Trophoblast cell (in vitro differentiated cells and primary cell): ENCODE measurements around the gene ARHGAP6.

ENCODE experiments used
- DNase-seq, 2 donors: peaks; one replicate each; pipeline ENCODE4 v3.0.0-alpha.2; 2016
- H2AFZ ChIP-seq: 2 replicates; pipeline ENCODE4 v1.6.1; 2013; ENCODE audit warnings: low read length, moderate library complexity, mild to moderate bottlenecking; ENCODE audit not compliant: insufficient read depth, poor library complexity
- H2AK5ac ChIP-seq: 2 replicates; pipeline ENCODE4 v1.6.1; 2013; ENCODE audit warnings: mild to moderate bottlenecking, low read length
- H2BK120ac ChIP-seq: 2 replicates; pipeline ENCODE4 v1.6.1; 2013; ENCODE audit warnings: low read length, mild to moderate bottlenecking, moderate library complexity; ENCODE audit not compliant: insufficient read depth, poor library complexity
- H2BK12ac ChIP-seq: 2 replicates; pipeline ENCODE4 v1.6.1; 2013; ENCODE audit warnings: mild to moderate bottlenecking, low read length, moderate library complexity
- H2BK5ac ChIP-seq: 2 replicates; pipeline ENCODE4 v1.6.1; 2013; ENCODE audit warnings: low read length, low read depth, moderate library complexity, mild to moderate bottlenecking; ENCODE audit not compliant: poor library complexity
- H3K14ac ChIP-seq: 2 replicates; pipeline ENCODE4 v1.6.1; 2013; ENCODE audit warnings: mild to moderate bottlenecking, low read length
- H3K18ac ChIP-seq: 2 replicates; pipeline ENCODE4 v1.6.1; 2013; ENCODE audit warnings: mild to moderate bottlenecking, low read length
- H3K23ac ChIP-seq: 2 replicates; pipeline ENCODE4 v1.6.1; 2013; ENCODE audit warnings: low read length
- H3K27ac ChIP-seq: 2 replicates; pipeline ENCODE4 v1.5.1; 2013; ENCODE audit warnings: low read depth, mild to moderate bottlenecking, inconsistent platforms, low read length, moderate library complexity
- H3K27me3 ChIP-seq: 2 replicates; pipeline ENCODE4 v1.6.1; 2013; ENCODE audit warnings: inconsistent platforms, mild to moderate bottlenecking, low read length, moderate library complexity; ENCODE audit not compliant: insufficient read depth
- H3K36me3 ChIP-seq, 2 experiments: 1 replicate in 1 of 2; 2 replicates in 1 of 2; pipeline ENCODE4 v1.6.1; 2013; ENCODE audit warnings: low read length in 2 of 2, mild to moderate bottlenecking in 2 of 2, moderate library complexity in 1 of 2; ENCODE audit not compliant: insufficient read depth in 2 of 2, control insufficient read depth in 1 of 2
- H3K4ac ChIP-seq: 2 replicates; pipeline ENCODE4 v1.6.1; 2013; ENCODE audit warnings: low read depth, mild to moderate bottlenecking, low read length, moderate library complexity
- H3K4me1 ChIP-seq, 2 experiments: 1 replicate in 1 of 2; 2 replicates in 1 of 2; pipeline ENCODE4 v1.6.1; 2013; ENCODE audit warnings: low read length in 2 of 2, mild to moderate bottlenecking in 2 of 2, moderate library complexity in 1 of 2; ENCODE audit not compliant: insufficient read depth in 2 of 2, control insufficient read depth in 1 of 2
- H3K4me2 ChIP-seq: 2 replicates; pipeline ENCODE4 v1.6.1; 2013; ENCODE audit warnings: inconsistent platforms, mild to moderate bottlenecking, low read length, moderate library complexity
- H3K4me3 ChIP-seq: 2 replicates; pipeline ENCODE4 v1.5.1; 2013; ENCODE audit warnings: mild to moderate bottlenecking, low read depth, low read length, inconsistent platforms
- H3K79me1 ChIP-seq: one replicate; pipeline ENCODE4 v1.6.1; 2013; ENCODE audit warnings: low read length
- H3K79me2 ChIP-seq: 2 replicates; pipeline ENCODE4 v1.6.1; 2013; ENCODE audit warnings: low read length, mild to moderate bottlenecking; ENCODE audit not compliant: control insufficient read depth, insufficient read depth, poor library complexity
- H3K9ac ChIP-seq: 2 replicates; pipeline ENCODE4 v1.6.1; 2013; ENCODE audit warnings: mild to moderate bottlenecking, low read length
- H3K9me3 ChIP-seq: 2 replicates; pipeline ENCODE4 v1.6.1; 2013; ENCODE audit warnings: low read depth, mild to moderate bottlenecking, control low read depth, inconsistent platforms, low read length; ENCODE audit not compliant: insufficient read depth
- H4K12ac ChIP-seq: 2 replicates; pipeline ENCODE4 v1.6.1; 2013; ENCODE audit warnings: low read depth, mild to moderate bottlenecking, low read length, moderate library complexity
- H4K8ac ChIP-seq: 2 replicates; pipeline ENCODE4 v1.6.1; 2013; ENCODE audit warnings: low read depth, mild to moderate bottlenecking, low read length, moderate library complexity
- H4K91ac ChIP-seq: one replicate; pipeline ENCODE4 v1.6.1; 2013; ENCODE audit warnings: low read depth, mild to moderate bottlenecking, low read length, moderate library complexity
- WGBS: extraction: QIAGEN DNeasy Blood & Tissue Kit; methylation state at CpG from one replicate; pipeline ENCODE4 v1.1.7; 2013; ENCODE audit warnings: missing lambda C conversion rate; ENCODE audit not compliant: insufficient read length, insufficient coverage; ENCODE audit errors: extremely low coverage; 5-methylcytosine and 5-hydroxymethylcytosine counted together

Gene ARHGAP6

DNA sequence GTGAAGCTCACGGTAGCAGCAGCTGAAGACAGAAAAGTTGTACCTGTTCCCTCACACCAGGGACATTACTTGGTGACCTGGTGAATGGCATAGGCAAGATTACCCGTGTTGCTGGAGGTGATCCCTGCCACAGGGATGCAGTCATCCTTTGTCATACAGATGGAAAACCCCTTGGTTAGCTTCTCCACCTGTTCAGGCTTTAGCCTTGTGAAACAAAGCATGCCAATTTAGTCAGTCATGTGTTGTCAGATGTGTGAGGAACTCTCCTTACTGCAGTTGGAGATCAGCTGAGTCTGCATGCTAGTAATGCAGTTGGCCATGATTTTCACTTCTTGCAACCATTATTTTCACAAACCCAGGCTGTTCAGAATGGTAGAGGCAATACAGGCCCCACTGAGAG, 331.6 kb downstream of the ARHGAP6 start:
- Histone ChIP-seq H4K12ac (no peak overlapping the region), H3K23ac (no peak overlapping the region), H3K9ac (no peak overlapping the region), H4K91ac (no peak overlapping the region), H3K4me2 (no peak overlapping the region), H3K27me3 (no peaks in the 10 kb centered on the region), H3K4me3 (no peak overlapping the region), H2BK12ac (no peak overlapping the region), H2AK5ac (no peak overlapping the region), H4K8ac (no peak overlapping the region), H2AFZ (no peak overlapping the region), H3K9me3 (no peaks in the 10 kb centered on the region), H3K4me1 (no peaks in the 10 kb centered on the region), H3K4ac (no peak overlapping the region), H2BK5ac (no peak overlapping the region), H3K27ac (no peak overlapping the region), H3K18ac (no peak overlapping the region), H3K14ac (no peak overlapping the region), H3K79me1 (no peaks in the 10 kb centered on the region), H2BK120ac (no peak overlapping the region), H3K79me2 (no peaks in the 10 kb centered on the region), H3K36me3 (no peaks in the 10 kb centered on the region)
- DNase-seq = peak; percentile 56 to 78
- WGBS = no CpG with 5 or more reads among the region's 2 CpGs

DNA sequence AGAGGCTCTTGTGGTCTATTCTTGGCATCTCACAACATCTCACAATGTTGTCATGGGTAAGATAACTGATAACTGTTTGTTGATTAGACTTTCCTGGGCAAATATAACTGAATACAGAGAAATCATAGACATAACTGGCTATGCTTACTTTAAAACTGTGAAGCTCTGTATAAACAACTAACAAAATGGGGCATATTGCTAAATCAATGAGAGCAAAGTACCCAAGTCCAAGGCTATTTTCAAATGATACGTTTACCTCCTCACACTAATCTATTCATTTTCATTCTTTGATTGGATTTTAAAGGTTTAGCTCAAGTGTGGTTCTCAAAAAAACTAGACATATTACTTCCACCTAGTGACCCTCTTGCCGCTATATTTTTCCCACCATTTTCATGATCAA, 333.9 kb downstream of the ARHGAP6 start:
- no peak overlapping the region for H3K4ac ChIP-seq
- no peak overlapping the region for H3K4me2 ChIP-seq
- H4K8ac ChIP-seq = no peak overlapping the region
- H4K12ac ChIP-seq = no peak overlapping the region
- no peak for DNase-seq
- H3K4me1 ChIP-seq = no peaks in the 10 kb centered on the region
- no peak overlapping the region for H3K14ac ChIP-seq
- no peak overlapping the region for H3K18ac ChIP-seq
- H3K9me3 ChIP-seq = no peaks in the 10 kb centered on the region
- no peaks in the 10 kb centered on the region for H3K79me2 ChIP-seq
- no peak overlapping the region for H2AK5ac ChIP-seq
- no CpG with 5 or more reads among the region's 2 CpGs for WGBS
- no peak overlapping the region for H3K23ac ChIP-seq
- H2BK120ac ChIP-seq = no peak overlapping the region
- H3K36me3 ChIP-seq = no peaks in the 10 kb centered on the region
- no peaks in the 10 kb centered on the region for H3K27me3 ChIP-seq
- no peak overlapping the region for H2BK12ac ChIP-seq
- H3K4me3 ChIP-seq = no peak overlapping the region
- H2BK5ac ChIP-seq = no peak overlapping the region
- H3K9ac ChIP-seq = no peak overlapping the region
- H3K79me1 ChIP-seq = no peaks in the 10 kb centered on the region
- no peak overlapping the region for H2AFZ ChIP-seq
- no peak overlapping the region for H4K91ac ChIP-seq
- H3K27ac ChIP-seq = no peak overlapping the region

DNA sequence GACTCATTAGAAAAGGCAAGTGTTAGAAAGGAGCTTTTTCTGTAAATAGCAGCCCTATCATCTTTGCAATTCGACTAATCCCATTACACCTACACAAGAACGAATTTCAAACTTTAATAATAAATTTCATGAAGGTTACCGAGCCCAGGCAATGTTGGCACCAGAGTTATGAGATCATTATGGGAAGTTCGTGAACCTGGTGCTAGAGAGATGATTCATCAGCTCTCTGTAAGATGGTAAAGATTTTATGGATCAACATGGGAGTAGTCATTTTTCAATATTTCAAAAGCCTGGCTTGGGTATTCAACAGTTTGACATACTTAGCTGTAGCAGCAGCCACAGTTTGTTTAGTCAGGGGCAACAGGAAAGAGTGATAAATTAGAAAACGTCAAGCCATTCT, 336.7 kb downstream of the ARHGAP6 start:
- Histone ChIP-seq H3K27ac (no peak overlapping the region), H3K4me2 (no peak overlapping the region), H2BK120ac (no peak overlapping the region), H2BK12ac (no peak overlapping the region), H3K27me3 (no peaks in the 10 kb centered on the region), H4K91ac (no peak overlapping the region), H3K23ac (no peak overlapping the region), H4K12ac (no peak overlapping the region), H2AFZ (no peak overlapping the region), H4K8ac (no peak overlapping the region), H3K4me3 (no peak overlapping the region), H3K4ac (no peak overlapping the region), H3K4me1 (no peaks in the 10 kb centered on the region), H3K18ac (no peak overlapping the region), H2BK5ac (no peak overlapping the region), H3K9ac (no peak overlapping the region), H3K79me1 (no peaks in the 10 kb centered on the region), H3K79me2 (no peaks in the 10 kb centered on the region), H3K14ac (no peak overlapping the region), H3K36me3 (no peaks in the 10 kb centered on the region), H2AK5ac (no peak overlapping the region), H3K9me3 (no peaks in the 10 kb centered on the region)
- WGBS = no CpG with 5 or more reads among the region's 5 CpGs
- peak in 1 of 2 donors; percentile 3 for DNase-seq

DNA sequence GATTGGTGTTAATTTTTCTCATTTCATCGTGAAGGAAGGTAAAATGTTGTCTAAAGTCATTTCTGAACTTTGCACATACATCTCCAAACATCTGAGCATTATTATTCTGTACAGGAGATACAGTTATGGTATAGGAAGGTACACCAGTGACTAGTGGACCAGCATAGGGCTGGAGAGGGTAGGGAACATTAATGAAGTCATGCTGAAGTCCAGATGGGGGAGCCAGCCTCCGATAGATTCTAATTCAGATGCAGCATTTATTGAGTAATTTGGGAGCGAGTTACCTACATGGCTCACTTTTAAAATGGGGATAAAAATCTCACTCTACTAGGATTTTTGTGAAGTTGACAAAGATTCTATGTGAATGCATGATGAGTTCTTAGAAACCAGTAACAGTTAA, 337.6 kb downstream of the ARHGAP6 start:
- no CpG with 5 or more reads among the region's 3 CpGs for WGBS
- H2AK5ac ChIP-seq = no peak overlapping the region
- DNase-seq = no peak
- H3K27ac ChIP-seq = no peak overlapping the region
- H2BK5ac ChIP-seq = no peak overlapping the region
- no peak overlapping the region for H2BK120ac ChIP-seq
- no peaks in the 10 kb centered on the region for H3K36me3 ChIP-seq
- no peaks in the 10 kb centered on the region for H3K79me1 ChIP-seq
- no peak overlapping the region for H3K9ac ChIP-seq
- H4K91ac ChIP-seq = no peak overlapping the region
- H4K8ac ChIP-seq = no peak overlapping the region
- no peak overlapping the region for H3K14ac ChIP-seq
- no peak overlapping the region for H3K18ac ChIP-seq
- no peaks in the 10 kb centered on the region for H3K79me2 ChIP-seq
- no peak overlapping the region for H3K23ac ChIP-seq
- H3K4me3 ChIP-seq = no peak overlapping the region
- H3K27me3 ChIP-seq = no peaks in the 10 kb centered on the region
- H3K9me3 ChIP-seq = no peaks in the 10 kb centered on the region
- no peaks in the 10 kb centered on the region for H3K4me1 ChIP-seq
- H3K4me2 ChIP-seq = no peak overlapping the region
- no peak overlapping the region for H2BK12ac ChIP-seq
- H4K12ac ChIP-seq = no peak overlapping the region
- H3K4ac ChIP-seq = no peak overlapping the region
- no peak overlapping the region for H2AFZ ChIP-seq
